AG10803 (cell line): ENCODE data around the gene OR52D1.

ENCODE experiments used
- DNase-seq: peaks from one replicate; pipeline ENCODE4 v3.0.0; 2010; ENCODE audit warnings: low read depth
- H3K4me3 ChIP-seq: 2 replicates; pipeline ENCODE4 v1.5.1; 2011; ENCODE audit warnings: mild to moderate bottlenecking, low read length, control low read depth
- CTCF ChIP-seq: conservative IDR thresholded peaks from 2 replicates; pipeline ENCODE4 v1.5.1; 2011; ENCODE audit warnings: mild to moderate bottlenecking, low read length, control low read depth, inconsistent platforms

Gene OR52D1

GRCh38 chr11:5500393-5500801 is 11.9 kb downstream of the OR52D1 start:
- no peak for TF ChIP-seq CTCF

GRCh38 chr11:5504403-5504921 is 16.0 kb downstream of the OR52D1 start:
- no peak for DNase-seq
- H3K4me3 ChIP-seq: no peak overlapping the region
- TF ChIP-seq CTCF: no peak

More at GRCh38 chr11:5500393-5500801, 11.9 kb downstream of the OR52D1 start:
- H3K4me3 ChIP-seq: no peak overlapping the region
- no peak for DNase-seq

GRCh38 chr11:5505363-5506048 is 17.0 kb downstream of the OR52D1 start:
- DNase-seq: no peak
- TF ChIP-seq CTCF: no peak
- no peak overlapping the region for H3K4me3 ChIP-seq

GRCh38 chr11:5507177-5507932 is 18.9 kb downstream of the OR52D1 start:
- H3K4me3 ChIP-seq: no peak overlapping the region
- TF ChIP-seq CTCF: no peak
- no peak for DNase-seq

- no peak for TF ChIP-seq CTCF
- H3K4me3 ChIP-seq: no peak overlapping the region
- no peak for DNase-seq
Measured at GRCh38 chr11:5507933-5508305, 19.4 kb downstream of the OR52D1 start.

- no peak for DNase-seq
- no peak overlapping the region for H3K4me3 ChIP-seq
- no peak for TF ChIP-seq CTCF
Measured at GRCh38 chr11:5508605-5509004, 20.1 kb downstream of the OR52D1 start.

- TF ChIP-seq CTCF: no peak
- no peak within 1 kb of the TSS for H3K4me3 ChIP-seq
- no peak for DNase-seq
Measured at GRCh38 chr11:5509803-5510202, 21.3 kb downstream of the OR52D1 start, which contains the start of gene UBQLN3. Gene UBQLN3 (minus strand): TSS chr11:5509957. CDS start chr11:5509558, 399 bp downstream.
